WTC11 (cell line): ENCODE measurements around the gene FDPS. TPM values are rescaled to one million over a fixed set of nuclear protein-coding genes. Genes with fewer than 3 reads are reported as not detected.

Source experiments
- ATAC-seq: fragments of 200-7000 bp; cut with Tn5 transposase; 2 replicates; pipeline ENCODE4 v1.10.0; 2021; ENCODE audit warnings: mild to moderate bottlenecking, moderate library complexity
- CTCF ChIA-PET: fragments of 300-600 bp; sonication (Branson Sonifier 250); formaldehyde crosslinking; loops from one replicate; lab custom pipeline; 2021; ENCODE audit warnings: antibody characterized with exemption; lab: Charles Lee
- POLR2A ChIA-PET: fragments of 350-600 bp; sonication (Branson Sonifier 250); formaldehyde crosslinking; loops from one replicate; lab custom pipeline; 2021; ENCODE audit warnings: antibody characterized with exemption; lab: Charles Lee
- DNase-seq: peaks from one replicate; pipeline ENCODE4 v3.0.0; 2021; ENCODE audit warnings: low spot score
- H3K27ac Mint-ChIP-seq: 2 replicates; pipeline ENCODE4 v1.8.0; 2021; ENCODE audit warnings: mixed read lengths
- H3K27me3 Mint-ChIP-seq: 2 replicates; pipeline ENCODE4 v1.8.0; 2021; ENCODE audit warnings: low read depth, mild to moderate bottlenecking, moderate library complexity, mixed read lengths
- H3K36me3 Mint-ChIP-seq: 2 replicates; pipeline ENCODE4 v1.8.0; 2021; ENCODE audit warnings: mixed read lengths
- H3K4me1 Mint-ChIP-seq: 2 replicates; pipeline ENCODE4 v1.8.0; 2022; ENCODE audit warnings: mixed read lengths
- H3K4me3 Mint-ChIP-seq: 2 replicates; pipeline ENCODE4 v1.8.0; 2021; ENCODE audit warnings: mild to moderate bottlenecking, moderate library complexity, mixed read lengths
- H3K9me3 Mint-ChIP-seq: 2 replicates; pipeline ENCODE4 v1.8.0; 2021; ENCODE audit warnings: mixed read lengths
- ATF1 ChIP-seq: sonication (generic); formaldehyde crosslinking; IDR thresholded peaks from 2 replicates; pipeline ENCODE4 v1.8.1; 2023; ENCODE audit warnings: mild to moderate bottlenecking, moderate library complexity, missing genetic modification reagents
- CREB1 ChIP-seq: sonication (generic); formaldehyde crosslinking; IDR thresholded peaks from 2 replicates; pipeline ENCODE4 v1.8.0; 2023; ENCODE audit warnings: mild to moderate bottlenecking, missing genetic modification reagents
- FOXP1 ChIP-seq: sonication (generic); formaldehyde crosslinking; IDR thresholded peaks from 2 replicates; pipeline ENCODE4 v1.8.0; 2022; ENCODE audit warnings: missing genetic modification reagents, mild to moderate bottlenecking, moderate library complexity, borderline replicate concordance
- NFATC4 ChIP-seq: fragments of 250-450 bp; sonication (Bioruptor Pico); IDR thresholded peaks from 2 replicates; pipeline ENCODE4 v1.9.0; 2021; ENCODE audit warnings: mild to moderate bottlenecking
- NFE2L1 ChIP-seq: sonication (generic); formaldehyde crosslinking; IDR thresholded peaks from 2 replicates; pipeline ENCODE4 v1.8.1; 2023; ENCODE audit warnings: missing genetic modification reagents
- NR2C2 ChIP-seq: sonication (generic); formaldehyde crosslinking; IDR thresholded peaks from 2 replicates; pipeline ENCODE4 v1.8.0; 2022; ENCODE audit warnings: mild to moderate bottlenecking, missing genetic modification reagents
- RORB ChIP-seq: fragments of 250-450 bp; sonication (Bioruptor Pico); IDR thresholded peaks from 2 replicates; pipeline ENCODE4 v1.9.0; 2021; ENCODE audit warnings: mild to moderate bottlenecking
- TEAD1 ChIP-seq: sonication (generic); formaldehyde crosslinking; IDR thresholded peaks from 2 replicates; pipeline ENCODE4 v1.8.0; 2022; ENCODE audit warnings: mild to moderate bottlenecking, missing genetic modification reagents
- ZNF263 ChIP-seq: sonication (generic); formaldehyde crosslinking; IDR thresholded peaks from 2 replicates; pipeline ENCODE4 v1.8.1; 2022; ENCODE audit warnings: low read depth, mild to moderate bottlenecking, moderate library complexity, missing genetic modification reagents
- ZNF671 ChIP-seq: fragments of 250-450 bp; sonication (Bioruptor Pico); IDR thresholded peaks from 2 replicates; pipeline ENCODE4 v1.8.0; 2021; ENCODE audit warnings: mild to moderate bottlenecking
- total RNA-seq: library from RNA; stranded (reverse); gene quantifications from 3 replicates; pipeline ENCODE4 v1.2.3, GENCODE V29; 2021
- TF ChIP-seq, protein P1 (sequence below): sonication (generic); formaldehyde crosslinking; IDR thresholded peaks from 2 replicates; pipeline ENCODE4 v1.8.1; 2022; ENCODE audit warnings: missing genetic modification reagents, borderline replicate concordance
- TF ChIP-seq, protein P2 (sequence below): sonication (generic); formaldehyde crosslinking; IDR thresholded peaks from 2 replicates; pipeline ENCODE4 v1.8.0; 2022; ENCODE audit warnings: mild to moderate bottlenecking, missing genetic modification reagents
- TF ChIP-seq, protein P3 (sequence below): sonication (generic); formaldehyde crosslinking; IDR thresholded peaks from 2 replicates; pipeline ENCODE4 v1.8.0; 2022; ENCODE audit warnings: missing genetic modification reagents
- TF ChIP-seq, protein P4 (sequence below): sonication (generic); formaldehyde crosslinking; IDR thresholded peaks from 2 replicates; pipeline ENCODE4 v1.8.1; 2022; ENCODE audit warnings: low read depth, mild to moderate bottlenecking, moderate library complexity, missing genetic modification reagents, borderline replicate concordance

The FDPS gene
- total RNA-seq, 1 experiment from 2014 or later: 354 TPM

DNA sequence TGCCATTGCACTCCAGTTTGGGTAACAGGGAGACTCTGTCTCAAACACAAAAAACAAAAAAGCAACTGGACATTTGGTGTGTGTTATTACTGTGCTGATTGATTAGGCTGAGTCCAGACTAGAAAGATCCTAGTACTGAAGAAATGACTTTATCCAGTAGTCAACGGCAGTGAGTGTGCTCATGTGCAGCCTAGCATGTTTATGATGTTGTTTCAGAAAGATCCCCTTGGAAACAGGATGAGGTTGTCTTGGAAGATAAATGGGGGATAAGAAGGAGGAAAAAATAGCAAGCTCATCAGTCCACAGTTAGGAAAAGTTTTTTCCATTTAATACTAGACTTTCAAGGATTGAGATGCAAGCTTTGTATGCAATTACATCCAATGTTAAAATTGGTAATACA lies 26.3 kb downstream of the FDPS start:
- Mint-ChIP-seq H3K27me3 (no peaks in the 10 kb centered on the region), H3K27ac (peak overlapping the region; percentile 57; the same call in 1 of the 2 replicates), H3K36me3 (peaks cover 34% of the 10 kb centered on the region), H3K9me3 (no peaks in the 10 kb centered on the region), H3K4me1 (no peaks in the 10 kb centered on the region), H3K4me3 (no peak overlapping the region)
- no peak for ATAC-seq
- CTCF ChIA-PET: interaction anchor here (1.3 to 2.9 kb wide), 2 partner anchors 11 to 84 kb away, joined by 3 to 11 read pairs; no protein-coding TSS in a partner anchor
- POLR2A ChIA-PET: no interaction called here
- no peak for DNase-seq
- TF ChIP-seq, protein P1, sequence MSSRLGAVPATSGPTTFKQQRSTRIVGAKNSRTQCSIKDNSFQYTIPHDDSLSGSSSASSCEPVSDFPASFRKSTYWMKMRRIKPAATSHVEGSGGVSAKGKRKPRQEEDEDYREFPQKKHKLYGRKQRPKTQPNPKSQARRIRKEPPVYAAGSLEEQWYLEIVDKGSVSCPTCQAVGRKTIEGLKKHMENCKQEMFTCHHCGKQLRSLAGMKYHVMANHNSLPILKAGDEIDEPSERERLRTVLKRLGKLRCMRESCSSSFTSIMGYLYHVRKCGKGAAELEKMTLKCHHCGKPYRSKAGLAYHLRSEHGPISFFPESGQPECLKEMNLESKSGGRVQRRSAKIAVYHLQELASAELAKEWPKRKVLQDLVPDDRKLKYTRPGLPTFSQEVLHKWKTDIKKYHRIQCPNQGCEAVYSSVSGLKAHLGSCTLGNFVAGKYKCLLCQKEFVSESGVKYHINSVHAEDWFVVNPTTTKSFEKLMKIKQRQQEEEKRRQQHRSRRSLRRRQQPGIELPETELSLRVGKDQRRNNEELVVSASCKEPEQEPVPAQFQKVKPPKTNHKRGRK: no peak
- TF ChIP-seq NR2C2 (CRISPR knock-in tag) (no peak), CREB1 (no peak), RORB (CRISPR knock-in tag) (no peak), TEAD1 (CRISPR knock-in tag) (no peak)
- TF ChIP-seq, protein P2, sequence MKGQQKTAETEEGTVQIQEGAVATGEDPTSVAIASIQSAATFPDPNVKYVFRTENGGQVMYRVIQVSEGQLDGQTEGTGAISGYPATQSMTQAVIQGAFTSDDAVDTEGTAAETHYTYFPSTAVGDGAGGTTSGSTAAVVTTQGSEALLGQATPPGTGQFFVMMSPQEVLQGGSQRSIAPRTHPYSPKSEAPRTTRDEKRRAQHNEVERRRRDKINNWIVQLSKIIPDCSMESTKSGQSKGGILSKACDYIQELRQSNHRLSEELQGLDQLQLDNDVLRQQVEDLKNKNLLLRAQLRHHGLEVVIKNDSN (CRISPR knock-in tag): no peak
- TF ChIP-seq, protein P3, sequence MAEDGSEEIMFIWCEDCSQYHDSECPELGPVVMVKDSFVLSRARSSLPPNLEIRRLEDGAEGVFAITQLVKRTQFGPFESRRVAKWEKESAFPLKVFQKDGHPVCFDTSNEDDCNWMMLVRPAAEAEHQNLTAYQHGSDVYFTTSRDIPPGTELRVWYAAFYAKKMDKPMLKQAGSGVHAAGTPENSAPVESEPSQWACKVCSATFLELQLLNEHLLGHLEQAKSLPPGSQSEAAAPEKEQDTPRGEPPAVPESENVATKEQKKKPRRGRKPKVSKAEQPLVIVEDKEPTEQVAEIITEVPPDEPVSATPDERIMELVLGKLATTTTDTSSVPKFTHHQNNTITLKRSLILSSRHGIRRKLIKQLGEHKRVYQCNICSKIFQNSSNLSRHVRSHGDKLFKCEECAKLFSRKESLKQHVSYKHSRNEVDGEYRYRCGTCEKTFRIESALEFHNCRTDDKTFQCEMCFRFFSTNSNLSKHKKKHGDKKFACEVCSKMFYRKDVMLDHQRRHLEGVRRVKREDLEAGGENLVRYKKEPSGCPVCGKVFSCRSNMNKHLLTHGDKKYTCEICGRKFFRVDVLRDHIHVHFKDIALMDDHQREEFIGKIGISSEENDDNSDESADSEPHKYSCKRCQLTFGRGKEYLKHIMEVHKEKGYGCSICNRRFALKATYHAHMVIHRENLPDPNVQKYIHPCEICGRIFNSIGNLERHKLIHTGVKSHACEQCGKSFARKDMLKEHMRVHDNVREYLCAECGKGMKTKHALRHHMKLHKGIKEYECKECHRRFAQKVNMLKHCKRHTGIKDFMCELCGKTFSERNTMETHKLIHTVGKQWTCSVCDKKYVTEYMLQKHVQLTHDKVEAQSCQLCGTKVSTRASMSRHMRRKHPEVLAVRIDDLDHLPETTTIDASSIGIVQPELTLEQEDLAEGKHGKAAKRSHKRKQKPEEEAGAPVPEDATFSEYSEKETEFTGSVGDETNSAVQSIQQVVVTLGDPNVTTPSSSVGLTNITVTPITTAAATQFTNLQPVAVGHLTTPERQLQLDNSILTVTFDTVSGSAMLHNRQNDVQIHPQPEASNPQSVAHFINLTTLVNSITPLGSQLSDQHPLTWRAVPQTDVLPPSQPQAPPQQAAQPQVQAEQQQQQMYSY (CRISPR knock-in tag): no peak

DNA sequence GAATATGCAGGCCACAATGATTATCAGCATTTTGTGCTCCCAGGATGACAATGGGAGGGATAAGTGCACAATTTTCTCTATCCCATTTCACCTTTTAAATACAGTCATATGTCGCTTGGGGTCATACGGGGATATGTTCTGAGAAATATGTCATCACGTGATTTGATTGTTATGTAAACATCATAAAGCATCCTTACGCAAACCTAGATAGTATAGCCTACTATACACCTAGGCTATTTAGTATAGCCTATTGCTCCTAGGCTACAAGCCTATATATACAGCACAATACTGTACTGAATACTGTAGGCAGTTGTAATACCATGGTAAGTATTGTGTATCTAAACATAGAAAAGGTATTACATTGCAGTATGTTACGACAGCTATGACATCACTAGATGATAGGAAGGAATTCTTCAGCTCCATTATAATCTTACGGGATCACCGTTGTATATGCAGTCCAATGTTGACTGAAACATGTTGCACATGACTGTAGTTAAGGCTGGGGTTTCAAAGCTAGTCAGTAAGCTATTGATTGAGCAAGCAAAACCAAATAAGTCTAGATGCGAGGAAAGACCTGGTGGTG lies 30.9 kb downstream of the FDPS start:
- H3K27me3 Mint-ChIP-seq: no peaks in the 10 kb centered on the region
- DNase-seq (no peak), ATAC-seq (no peak)
- no peak overlapping the region for H3K27ac Mint-ChIP-seq
- no peaks in the 10 kb centered on the region for H3K9me3 Mint-ChIP-seq
- CTCF ChIA-PET: interaction anchor here (1.3 kb wide), 1 partner anchor 16 kb away, joined by 4 read pairs; no protein-coding TSS in a partner anchor
- H3K4me1 Mint-ChIP-seq: no peaks in the 10 kb centered on the region
- peaks cover 55% of the 10 kb centered on the region for H3K36me3 Mint-ChIP-seq
- POLR2A ChIA-PET: no interaction called here
- no peak for TF ChIP-seq ZNF671 (CRISPR knock-in tag)
- no peak for TF ChIP-seq ATF1 (CRISPR knock-in tag)
- TF ChIP-seq FOXP1 (CRISPR knock-in tag): no peak
- TF ChIP-seq NFATC4 (CRISPR knock-in tag): no peak
- TF ChIP-seq ZNF263 (CRISPR knock-in tag): no peak
- no peak for TF ChIP-seq NFE2L1 (CRISPR knock-in tag)
- TF ChIP-seq, protein P4, sequence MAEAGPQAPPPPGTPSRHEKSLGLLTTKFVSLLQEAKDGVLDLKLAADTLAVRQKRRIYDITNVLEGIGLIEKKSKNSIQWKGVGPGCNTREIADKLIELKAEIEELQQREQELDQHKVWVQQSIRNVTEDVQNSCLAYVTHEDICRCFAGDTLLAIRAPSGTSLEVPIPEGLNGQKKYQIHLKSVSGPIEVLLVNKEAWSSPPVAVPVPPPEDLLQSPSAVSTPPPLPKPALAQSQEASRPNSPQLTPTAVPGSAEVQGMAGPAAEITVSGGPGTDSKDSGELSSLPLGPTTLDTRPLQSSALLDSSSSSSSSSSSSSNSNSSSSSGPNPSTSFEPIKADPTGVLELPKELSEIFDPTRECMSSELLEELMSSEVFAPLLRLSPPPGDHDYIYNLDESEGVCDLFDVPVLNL (CRISPR knock-in tag): no peak
- TF ChIP-seq, protein P1: no peak
- no peak overlapping the region for H3K4me3 Mint-ChIP-seq
